ENCODE measurements around the gene ZSWIM1.

The ZSWIM1 gene

DNA sequence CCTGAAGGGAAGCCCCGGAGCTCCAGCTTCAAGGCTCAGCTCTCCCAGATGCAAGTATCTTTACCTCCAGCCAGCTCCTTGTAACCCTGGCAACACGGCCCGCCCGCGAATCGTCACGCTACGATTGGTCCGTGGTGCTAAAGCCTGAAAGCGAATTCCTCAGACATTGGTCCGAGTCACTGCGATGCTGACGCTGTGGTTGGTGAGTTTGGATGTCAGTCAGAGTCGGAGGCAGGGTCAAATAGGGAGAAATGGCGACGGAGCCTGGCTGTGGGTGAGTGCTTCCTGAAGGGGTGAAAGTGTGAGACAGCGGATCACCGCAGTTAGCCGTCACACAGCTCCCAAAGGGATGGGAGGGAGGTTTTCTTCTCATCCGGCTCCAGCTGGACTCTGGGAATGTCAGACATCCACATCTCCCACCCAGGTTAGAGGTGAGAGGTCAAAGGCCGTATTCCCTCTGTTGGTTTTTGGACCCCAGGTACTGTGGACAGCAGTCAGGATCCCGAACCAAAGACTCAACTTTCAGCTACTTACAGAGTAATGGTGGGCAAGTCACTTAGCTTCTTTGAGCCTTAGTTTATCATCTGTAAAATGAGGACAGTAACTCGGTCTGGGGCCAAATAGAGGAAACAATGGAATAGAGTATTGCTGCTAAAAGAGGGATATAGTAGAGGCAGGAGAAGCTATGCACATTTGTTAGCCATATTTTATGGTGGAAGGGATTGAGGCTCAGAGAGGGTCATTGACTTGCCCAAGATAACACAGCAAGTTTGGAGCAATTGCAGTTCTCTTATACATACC is at the start of gene ZSWIM1:
Gene ZSWIM1 (plus strand): TSS at position 240 of the 801 bp plus-strand sequence. CDS start 1,366 bp downstream, outside the sequence.
- H3K4me3 ChIP-seq = peak within 1 kb of the TSS; percentile 56 to 67
- intact Hi-C loops (cut with DNase I; ENCODE audit: low total_unique reads) = loop anchor here (10.0 kb wide), 1 partner anchor 86 kb away; the partner anchor contains the start of genes DNTTIP1 and WFDC3
- peak within 1 kb of the TSS; percentile 81 to 83 for H3K27ac ChIP-seq
- H3K9me3 ChIP-seq = no peaks in the 10 kb centered on the region
- no peaks in the 10 kb centered on the region for H3K27me3 ChIP-seq
- H3K36me3 ChIP-seq = peaks cover 24 to 49% (median 39%) of the 10 kb centered on the region in 3 donors
- TF ChIP-seq, protein P1, sequence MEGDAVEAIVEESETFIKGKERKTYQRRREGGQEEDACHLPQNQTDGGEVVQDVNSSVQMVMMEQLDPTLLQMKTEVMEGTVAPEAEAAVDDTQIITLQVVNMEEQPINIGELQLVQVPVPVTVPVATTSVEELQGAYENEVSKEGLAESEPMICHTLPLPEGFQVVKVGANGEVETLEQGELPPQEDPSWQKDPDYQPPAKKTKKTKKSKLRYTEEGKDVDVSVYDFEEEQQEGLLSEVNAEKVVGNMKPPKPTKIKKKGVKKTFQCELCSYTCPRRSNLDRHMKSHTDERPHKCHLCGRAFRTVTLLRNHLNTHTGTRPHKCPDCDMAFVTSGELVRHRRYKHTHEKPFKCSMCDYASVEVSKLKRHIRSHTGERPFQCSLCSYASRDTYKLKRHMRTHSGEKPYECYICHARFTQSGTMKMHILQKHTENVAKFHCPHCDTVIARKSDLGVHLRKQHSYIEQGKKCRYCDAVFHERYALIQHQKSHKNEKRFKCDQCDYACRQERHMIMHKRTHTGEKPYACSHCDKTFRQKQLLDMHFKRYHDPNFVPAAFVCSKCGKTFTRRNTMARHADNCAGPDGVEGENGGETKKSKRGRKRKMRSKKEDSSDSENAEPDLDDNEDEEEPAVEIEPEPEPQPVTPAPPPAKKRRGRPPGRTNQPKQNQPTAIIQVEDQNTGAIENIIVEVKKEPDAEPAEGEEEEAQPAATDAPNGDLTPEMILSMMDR (IDR thresholded peaks at IDR 0.05) = peak in 1 of 2 experiments; percentile 19
- DNase-seq = peak; percentile 100
- peaks cover 0 to 17% (median 13%) of the 10 kb centered on the region in 4 donors for H3K4me1 ChIP-seq

DNA sequence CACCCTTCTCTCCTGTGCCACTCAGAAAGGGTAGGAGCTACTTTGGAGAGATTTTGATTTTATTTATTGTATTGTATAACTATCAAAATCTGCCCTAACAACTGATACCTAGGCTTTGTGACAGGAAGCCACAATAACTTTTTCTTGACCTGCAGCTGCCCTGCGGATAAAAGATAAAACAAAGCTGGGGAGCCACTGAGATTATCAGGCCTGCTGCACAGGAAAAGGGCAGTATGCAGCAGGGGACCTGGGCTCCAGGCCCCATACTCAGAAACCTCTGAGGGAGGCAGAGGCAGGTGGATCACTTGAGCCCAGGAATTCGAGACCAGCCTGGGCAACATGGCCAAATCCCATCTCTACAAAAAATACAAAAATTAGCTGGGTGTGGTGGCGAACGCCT is 48.4 kb upstream of the ZSWIM1 start:
- peak overlapping the region; percentile 93 to 97 for H3K27ac ChIP-seq
- H3K27me3 ChIP-seq = no peaks in the 10 kb centered on the region
- peaks cover 0 to 75% (median 43%) of the 10 kb centered on the region in 4 donors for H3K4me1 ChIP-seq
- H3K9me3 ChIP-seq = no peaks in the 10 kb centered on the region
- intact Hi-C loops (cut with DNase I; ENCODE audit: low total_unique reads) = no loop called here
- DNase-seq = no peak
- peak overlapping the region; percentile 72 to 83 for H3K4me3 ChIP-seq
- TF ChIP-seq, protein P1 (IDR thresholded peaks at IDR 0.05) = no peak
- H3K36me3 ChIP-seq = peaks cover 0 to 7% (median 0%) of the 10 kb centered on the region in 3 donors

DNA sequence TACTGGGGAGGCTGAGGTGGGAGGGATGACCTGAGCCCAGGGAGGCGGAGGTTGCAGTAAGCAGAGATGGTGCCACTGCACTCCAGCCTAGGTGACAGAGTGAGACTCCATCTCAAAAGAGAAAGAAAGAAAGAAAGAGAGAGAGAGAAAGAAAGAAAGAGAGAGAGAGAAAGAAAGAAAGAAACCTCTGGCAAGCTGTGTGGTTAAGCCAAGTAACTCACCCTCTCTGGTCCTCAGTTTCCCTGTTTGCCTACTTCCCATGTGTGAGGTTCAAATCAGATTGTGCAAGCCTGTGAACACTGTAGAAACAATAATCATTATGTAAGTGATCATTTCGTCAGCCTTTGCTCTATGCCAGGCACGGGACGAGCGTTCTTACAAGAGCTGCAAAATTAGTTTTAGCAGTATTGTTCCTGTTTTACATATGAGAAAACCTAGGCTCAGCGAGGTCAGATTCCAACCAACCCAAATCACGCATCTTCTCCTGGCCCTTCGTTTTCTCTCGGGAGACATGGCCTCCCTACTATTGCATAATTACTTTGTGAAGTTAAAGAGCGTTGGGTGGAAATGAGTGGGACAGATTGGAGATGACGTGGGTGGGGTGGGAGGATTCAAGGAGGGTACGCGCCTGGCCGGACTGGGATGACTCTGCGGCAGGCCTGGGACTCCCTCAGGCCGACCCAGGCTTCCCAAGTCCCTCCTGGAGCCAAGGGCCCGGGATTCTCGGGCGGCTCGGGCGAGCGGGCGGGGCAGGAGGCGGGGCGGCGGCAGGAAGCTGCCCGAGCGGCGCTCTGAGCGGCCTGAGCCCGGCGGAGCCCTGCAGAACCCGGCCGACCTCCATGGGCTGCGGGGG is 47.8 kb upstream of the ZSWIM1 start, which contains the start of gene SNX21:
Gene SNX21 (plus strand): TSS at position 770 of the 853 bp plus-strand sequence. CDS start 121 bp downstream, outside the sequence.
- peak; percentile 90 to 96 for DNase-seq
- peaks cover 0 to 74% (median 40%) of the 10 kb centered on the region in 4 donors for H3K4me1 ChIP-seq

DNA sequence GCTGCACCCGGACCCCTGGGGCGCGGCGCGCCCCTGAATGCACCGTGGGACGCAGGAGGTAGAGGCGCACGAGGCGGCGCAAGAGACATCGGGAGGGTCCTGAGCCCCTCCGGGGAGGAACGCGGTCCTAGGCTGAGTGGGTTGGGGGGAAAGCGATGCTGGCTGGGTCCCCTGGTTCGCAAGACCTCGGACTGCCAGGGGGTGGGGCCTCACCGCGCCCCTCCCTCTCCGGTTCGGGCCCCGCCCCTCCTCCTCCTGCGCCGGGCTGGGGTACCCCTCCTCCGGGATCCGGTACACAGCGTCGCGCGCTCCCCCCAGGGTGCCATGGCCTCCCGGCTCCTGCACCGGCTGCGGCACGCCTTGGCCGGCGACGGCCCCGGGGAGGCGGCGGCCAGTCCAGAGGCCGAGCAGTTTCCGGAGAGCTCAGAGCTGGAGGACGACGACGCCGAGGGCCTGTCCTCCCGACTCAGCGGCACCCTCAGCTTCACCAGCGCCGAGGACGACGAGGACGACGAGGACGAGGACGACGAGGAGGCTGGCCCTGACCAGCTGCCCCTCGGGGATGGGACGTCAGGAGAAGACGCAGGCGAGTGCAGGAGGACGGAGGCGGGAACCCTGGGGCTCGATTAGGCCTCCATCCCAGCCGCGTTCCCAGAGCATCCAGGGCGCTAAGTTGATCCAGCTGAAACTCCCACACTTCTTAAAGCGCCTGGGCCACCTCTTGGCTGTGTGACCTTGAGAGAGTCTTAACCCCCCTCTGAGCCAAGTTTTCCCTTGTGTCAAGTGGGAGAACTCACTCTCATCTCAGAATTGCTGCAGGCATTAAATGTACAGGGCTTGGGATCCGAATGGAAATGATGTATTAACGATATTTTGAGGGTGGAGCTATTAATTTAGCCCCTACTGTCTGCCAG is 46.9 kb upstream of the ZSWIM1 start:
- no peaks in the 10 kb centered on the region for H3K27me3 ChIP-seq
- intact Hi-C loops (cut with DNase I; ENCODE audit: low total_unique reads) = no loop called here
- peak overlapping the region; percentile 72 to 83 for H3K4me3 ChIP-seq
- peak; percentile 73 to 90 for DNase-seq
- no peaks in the 10 kb centered on the region for H3K9me3 ChIP-seq
- TF ChIP-seq, protein P1 (IDR thresholded peaks at IDR 0.05) = no peak
- H3K27ac ChIP-seq = peak overlapping the region; percentile 93 to 97
- peaks cover 0 to 70% (median 37%) of the 10 kb centered on the region in 4 donors for H3K4me1 ChIP-seq
- H3K36me3 ChIP-seq = peaks cover 7 to 13% (median 7%) of the 10 kb centered on the region in 3 donors

More for the DNA sequence above, 47.8 kb upstream of the ZSWIM1 start, which contains the start of gene SNX21:
- H3K9me3 ChIP-seq = no peaks in the 10 kb centered on the region
- H3K27ac ChIP-seq = peak within 1 kb of the TSS; percentile 93 to 97
- H3K4me3 ChIP-seq = peak within 1 kb of the TSS; percentile 72 to 83
- H3K36me3 ChIP-seq = peaks cover 5 to 7% (median 5%) of the 10 kb centered on the region in 3 donors
- TF ChIP-seq, protein P1 (IDR thresholded peaks at IDR 0.05) = no peak
- intact Hi-C loops (cut with DNase I; ENCODE audit: low total_unique reads) = no loop called here
- no peaks in the 10 kb centered on the region for H3K27me3 ChIP-seq
